H1 (cell line): ENCODE measurements around the gene PTPN1. TPM values are rescaled to one million over a fixed set of nuclear protein-coding genes. Genes with fewer than 3 reads are reported as not detected.

Source experiments
- CTCF ChIA-PET: fragments of 300-600 bp; sonication (Branson Sonifier 250); formaldehyde crosslinking; loops from one replicate; lab custom pipeline; 2021; ENCODE audit not compliant: partially characterized antibody; lab: Charles Lee
- POLR2A ChIA-PET: fragments of 300-600 bp; sonication (Branson Sonifier 250); formaldehyde crosslinking; loops from one replicate; lab custom pipeline; 2021; ENCODE audit warnings: inconsistent platforms; ENCODE audit not compliant: partially characterized antibody; lab: Charles Lee
- DNase-seq, 2 experiments: peaks; one replicate each; pipeline versions ENCODE4 v3.0.0 to v3.0.0-alpha.2; 2010 to 2022; ENCODE audit warnings: low spot score in 2 of 2, low read depth in 1 of 2, mixed read lengths in 1 of 2
- FAIRE-seq: peaks from 2 replicates; lab custom pipeline; 2011; peaks lifted over from hg19 to GRCh38; lab: Jason Lieb, UNC
- H2AFZ ChIP-seq: 2 replicates; pipeline ENCODE4 v1.8.1; 2012; ENCODE audit warnings: low read length, inconsistent platforms
- H2AK5ac ChIP-seq: 2 replicates; pipeline ENCODE4 v1.6.1; 2013; ENCODE audit warnings: low read depth, low read length
- H2BK120ac ChIP-seq: replicated peaks from 2 replicates; pipeline ENCODE3; 2013; ENCODE audit warnings: low read depth, low read length, inconsistent platforms
- H2BK12ac ChIP-seq: 2 replicates; pipeline ENCODE4 v1.6.1; 2013; ENCODE audit warnings: low read depth, low read length
- H2BK15ac ChIP-seq: 2 replicates; pipeline ENCODE4 v1.6.1; 2013; ENCODE audit warnings: low read length
- H2BK20ac ChIP-seq: 2 replicates; pipeline ENCODE4 v1.6.1; 2013; ENCODE audit warnings: low read length
- H2BK5ac ChIP-seq: 2 replicates; pipeline ENCODE4 v1.6.1; 2013; ENCODE audit warnings: low read depth, low read length
- H3K14ac ChIP-seq: 2 replicates; pipeline ENCODE4 v1.6.1; 2013; ENCODE audit warnings: inconsistent platforms; ENCODE audit not compliant: insufficient read length
- H3K18ac ChIP-seq: 2 replicates; pipeline ENCODE4 v1.6.1; 2013; ENCODE audit warnings: low read length; ENCODE audit errors: extremely low read depth
- H3K23ac ChIP-seq: 2 replicates; pipeline ENCODE4 v1.6.1; 2013; ENCODE audit warnings: inconsistent platforms; ENCODE audit not compliant: insufficient read length
- H3K23me2 ChIP-seq: 2 replicates; pipeline ENCODE4 v1.6.1; 2013; ENCODE audit warnings: low read depth, low read length
- H3K27ac ChIP-seq: 2 replicates; pipeline ENCODE4 v1.6.1; 2011; ENCODE audit warnings: low read depth, low read length, inconsistent platforms
- H3K27me3 ChIP-seq, 4 experiments: replicated peaks in 1 of 4; 1 replicate in 1 of 4; 2 replicates in 3 of 4; pipeline versions ENCODE4 v1.6.1 to v1.8.1; 2011 to 2013; ENCODE audit warnings: low read length in 3 of 4, mild to moderate bottlenecking in 3 of 4, inconsistent platforms in 2 of 4, mixed read lengths in 2 of 4, moderate library complexity in 1 of 4; ENCODE audit not compliant: control insufficient read depth in 3 of 4, insufficient read depth in 3 of 4; ENCODE audit errors: extremely low read depth in 1 of 4
- H3K36me3 ChIP-seq, 4 experiments: 2 replicates each; pipeline versions ENCODE4 v1.6.1 to v1.8.1; 2011 to 2013; ENCODE audit warnings: mild to moderate bottlenecking in 4 of 4, low read length in 3 of 4, moderate library complexity in 2 of 4, control low read depth in 1 of 4, inconsistent platforms in 1 of 4; ENCODE audit not compliant: insufficient read depth in 4 of 4, control insufficient read depth in 2 of 4
- H3K4ac ChIP-seq: replicated peaks from 2 replicates; pipeline ENCODE3; 2013; ENCODE audit warnings: low read length, low read depth, mixed read lengths, inconsistent platforms; ENCODE audit not compliant: insufficient read length
- H3K4me1 ChIP-seq, 4 experiments: replicated peaks in 1 of 4; 1 replicate in 1 of 4; 2 replicates in 3 of 4; pipeline versions ENCODE4 v1.6.1 to v1.8.1; 2011 to 2013; ENCODE audit warnings: low read length in 3 of 4, inconsistent platforms in 2 of 4, mixed read lengths in 1 of 4; ENCODE audit not compliant: insufficient read depth in 4 of 4, control insufficient read depth in 3 of 4
- H3K4me2 ChIP-seq, 2 experiments: 2 replicates each; pipeline versions ENCODE4 v1.6.1 to v1.8.1; 2011 to 2013; ENCODE audit warnings: low read depth in 2 of 2, low read length in 2 of 2, control low read depth in 1 of 2, inconsistent platforms in 1 of 2, mild to moderate bottlenecking in 1 of 2; ENCODE audit not compliant: insufficient read depth in 1 of 2
- H3K4me3 ChIP-seq, 4 experiments: fragments of 200-600, 300-600 bp in 1 of 4; sonication (generic), shearing (Covaris generic), sonication (Bioruptor Twin) in 1 of 4; 2 replicates each; pipeline versions ENCODE4 v1.5.1 to v1.8.1; 2011 to 2016; ENCODE audit warnings: low read length in 4 of 4, low read depth in 3 of 4, control low read depth in 2 of 4, inconsistent platforms in 2 of 4, mild to moderate bottlenecking in 2 of 4, mixed read lengths in 1 of 4, moderate library complexity in 1 of 4; ENCODE audit not compliant: insufficient read depth in 2 of 4; ENCODE audit errors: extremely low read depth in 1 of 4
- H3K56ac ChIP-seq: replicated peaks from 2 replicates; pipeline ENCODE3; 2013; ENCODE audit warnings: low read depth, mild to moderate bottlenecking, mixed read lengths, low read length, inconsistent platforms; ENCODE audit not compliant: insufficient read length
- H3K79me1 ChIP-seq: 2 replicates; pipeline ENCODE4 v1.6.1; 2013; ENCODE audit warnings: low read depth, low read length, control low read depth
- H3K79me2 ChIP-seq, 2 experiments: 2 replicates each; pipeline versions ENCODE4 v1.6.1 to v1.8.1; 2012 to 2013; ENCODE audit warnings: low read length in 2 of 2, mild to moderate bottlenecking in 2 of 2, inconsistent platforms in 1 of 2; ENCODE audit not compliant: insufficient read depth in 2 of 2, control insufficient read depth in 1 of 2
- H3K9ac ChIP-seq, 4 experiments: replicated peaks in 1 of 4; 1 replicate in 1 of 4; 2 replicates in 3 of 4; pipeline versions ENCODE4 v1.6.1 to v1.8.1; 2011 to 2013; ENCODE audit warnings: low read depth in 3 of 4, low read length in 3 of 4, control low read depth in 2 of 4, mild to moderate bottlenecking in 2 of 4, moderate library complexity in 2 of 4, inconsistent platforms in 1 of 4; ENCODE audit errors: extremely low read depth in 1 of 4
- H3K9me3 ChIP-seq, 2 experiments: 2 replicates each; pipeline versions ENCODE4 v1.6.1 to v1.8.1; 2012 to 2013; ENCODE audit warnings: mild to moderate bottlenecking in 2 of 2, moderate library complexity in 2 of 2, control low read depth in 1 of 2, inconsistent platforms in 1 of 2, low read depth in 1 of 2, low read length in 1 of 2, mixed read lengths in 1 of 2; ENCODE audit not compliant: insufficient read depth in 2 of 2
- H4K20me1 ChIP-seq, 2 experiments: replicated peaks in 1 of 2; 2 replicates each; pipeline versions ENCODE3 to v1.8.1; 2011 to 2013; ENCODE audit warnings: inconsistent platforms in 2 of 2, low read length in 2 of 2, mild to moderate bottlenecking in 1 of 2; ENCODE audit not compliant: insufficient read depth in 2 of 2, control insufficient read depth in 1 of 2
- H4K5ac ChIP-seq: 2 replicates; pipeline ENCODE4 v1.6.1; 2013; ENCODE audit warnings: low read length, low read depth, mixed read lengths, inconsistent platforms; ENCODE audit not compliant: insufficient read length
- H4K8ac ChIP-seq: 2 replicates; pipeline ENCODE4 v1.8.0; 2013; ENCODE audit warnings: mild to moderate bottlenecking, moderate library complexity, low read length, inconsistent platforms; ENCODE audit not compliant: insufficient read depth; ENCODE audit errors: extremely low read depth
- H4K91ac ChIP-seq: replicated peaks from 2 replicates; pipeline ENCODE3; 2013; ENCODE audit warnings: low read length, mixed read lengths, inconsistent platforms; ENCODE audit not compliant: insufficient read length
- BACH1 ChIP-seq: IDR thresholded peaks from 2 replicates; pipeline ENCODE4 v1.6.1; 2012; ENCODE audit warnings: low read length, improper control_type of control experiment
- CHD1 ChIP-seq: IDR thresholded peaks from 2 replicates; pipeline ENCODE4 v1.6.1; 2012; ENCODE audit warnings: low read depth, low read length, improper control_type of control experiment
- CREB1 ChIP-seq: IDR thresholded peaks from 2 replicates; pipeline ENCODE4 v1.6.1; 2012; ENCODE audit warnings: inconsistent platforms
- CTBP2 ChIP-seq: IDR thresholded peaks from 2 replicates; pipeline ENCODE4 v1.7.0; 2011; ENCODE audit warnings: borderline replicate concordance, mild to moderate bottlenecking, moderate library complexity, mixed read lengths, low read length; ENCODE audit not compliant: insufficient read depth, insufficient read length
- GABPA ChIP-seq: IDR thresholded peaks from 2 replicates; pipeline ENCODE4 v1.6.1; 2011; ENCODE audit warnings: mild to moderate bottlenecking, low read length, moderate library complexity, borderline replicate concordance; ENCODE audit not compliant: insufficient read depth
- HDAC6 ChIP-seq: IDR thresholded peaks from one replicate; pipeline ENCODE4 v1.7.1; 2012; ENCODE audit warnings: low read depth, mild to moderate bottlenecking, inconsistent platforms, low read length, moderate library complexity
- RBBP5 ChIP-seq: IDR thresholded peaks from 2 replicates; pipeline ENCODE4 v1.7.1; 2012; ENCODE audit warnings: low read depth, mild to moderate bottlenecking, inconsistent platforms, low read length, moderate library complexity, borderline replicate concordance
- TAF7 ChIP-seq: optimal IDR thresholded peaks from 2 replicates; pipeline ENCODE3; 2011; ENCODE audit warnings: low read depth, mild to moderate bottlenecking, inconsistent platforms, low read length, moderate library complexity, borderline replicate concordance
- WGBS, 2 experiments: shearing (Covaris generic) in 1 of 2; methylation state at CpG; one replicate each; pipeline versions ENCODE4 v1.1.6 to v1.1.7; 2013 to 2015; ENCODE audit warnings: low lambda C conversion rate in 2 of 2, mixed read lengths in 2 of 2, inconsistent platforms in 1 of 2, low coverage in 1 of 2, missing lambda C conversion rate in 1 of 2; ENCODE audit not compliant: insufficient replicate concordance in 2 of 2, insufficient coverage in 1 of 2, insufficient read length in 1 of 2; ENCODE audit errors: extremely low coverage in 1 of 2, missing lambda C conversion rate in 1 of 2; 5-methylcytosine and 5-hydroxymethylcytosine counted together
- polyA plus RNA-seq, 7 experiments: library from polyadenylated mRNA; depleted of rRNA in 3 of 7; stranded (reverse) in 5 of 7; unstranded in 2 of 7; fragments of >200 nt in 5 of 7; fragments of 200-250 nt in 2 of 7; gene quantifications; 1 replicate in 5 of 7; 2 replicates in 1 of 7; 4 replicates in 1 of 7; pipeline versions ENCODE4 v1.2.1 to v1.2.3, GENCODE V29; 2011 to 2013; ENCODE audit warnings: missing spikeins in 2 of 7, mixed read lengths in 2 of 7
- total RNA-seq: library from RNA; stranded (reverse); fragmentation: NEBNext Ultra II Directional; extraction: Animal tissue kit (Norgen Biotek cat#: 25700); gene quantifications from 2 replicates; pipeline ENCODE4 v1.2.1, GENCODE V29; 2021

The PTPN1 gene
- total and polyA plus RNA-seq, 2 of the 8 experiments (the other 6 are each of a cell fraction or from before 2014, with no cell fraction given): 18.6 to 32.1 TPM

DNA sequence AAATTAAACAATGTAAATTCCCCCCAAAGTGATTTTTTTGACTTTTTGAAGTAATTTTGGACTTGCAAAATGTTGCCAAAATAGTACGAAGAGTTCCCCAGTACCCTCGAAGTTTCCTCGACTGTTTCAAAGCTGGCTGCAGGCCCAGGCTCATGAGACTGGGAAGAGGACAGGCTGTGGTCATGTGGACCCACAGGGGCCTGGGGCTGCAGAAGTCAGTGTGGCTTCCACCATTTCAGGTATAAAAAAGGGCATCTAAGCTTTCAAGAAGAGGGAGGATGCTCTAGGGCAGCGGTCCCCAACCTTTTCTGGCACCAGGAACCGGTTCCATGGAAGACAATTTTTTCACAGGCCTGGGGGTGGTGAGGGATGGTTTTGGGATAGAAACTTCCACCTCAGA, 75.0 kb downstream of the PTPN1 start:
- H4K20me1 ChIP-seq: peaks cover 0 to 4% of the 10 kb centered on the region in 2 experiments
- no peak overlapping the region for H3K9ac ChIP-seq
- no peak overlapping the region for H2BK120ac ChIP-seq
- H3K9me3 ChIP-seq: no peaks in the 10 kb centered on the region
- H3K4me2 ChIP-seq: no peak overlapping the region
- no peak overlapping the region for H3K4ac ChIP-seq
- H2BK20ac ChIP-seq: no peak overlapping the region
- CTCF ChIA-PET: interaction anchor here (0.7 to 5.1 kb wide), 9 partner anchors 9 to 246 kb away, joined by 3 to 36 read pairs (median 8); no protein-coding TSS in a partner anchor
- H3K79me2 ChIP-seq: no peaks in the 10 kb centered on the region
- H3K18ac ChIP-seq: no peak overlapping the region
- H2BK15ac ChIP-seq: no peak overlapping the region
- H3K23me2 ChIP-seq: no peaks in the 10 kb centered on the region
- FAIRE-seq: no peak
- H4K8ac ChIP-seq: no peak overlapping the region; the same call in 1 of the 2 replicates
- H3K4me3 ChIP-seq: no peak overlapping the region
- no peak overlapping the region for H4K5ac ChIP-seq
- H3K4me1 ChIP-seq: no peaks in the 10 kb centered on the region
- no peak overlapping the region for H3K14ac ChIP-seq
- H3K27me3 ChIP-seq: no peaks in the 10 kb centered on the region
- H3K23ac ChIP-seq: no peak overlapping the region
- POLR2A ChIA-PET: no interaction called here
- no peak overlapping the region for H2AK5ac ChIP-seq
- H2AFZ ChIP-seq: no peak overlapping the region
- no peak overlapping the region for H4K91ac ChIP-seq
- H3K27ac ChIP-seq: no peak overlapping the region
- TF ChIP-seq RBBP5: no peak
- no peak for TF ChIP-seq CREB1
- no peak for TF ChIP-seq CHD1
- no peak for TF ChIP-seq CTBP2
- no peak for TF ChIP-seq GABPA
- no peak for TF ChIP-seq BACH1
- no peak for TF ChIP-seq TAF7
- TF ChIP-seq HDAC6: no peak
- TF ChIP-seq, all 59 proteins: peak for 0
- no peak overlapping the region for H2BK12ac ChIP-seq
- no peak overlapping the region for H3K56ac ChIP-seq
- H3K79me1 ChIP-seq: no peaks in the 10 kb centered on the region
- H2BK5ac ChIP-seq: no peak overlapping the region
- H3K36me3 ChIP-seq: peaks cover 2 to 19% (median 12%) of the 10 kb centered on the region in 4 experiments; a peak in 6 of 8 replicates
- DNase-seq: no peak
- 84% methylated on average over 4 of the region's 5 CpGs; no CpG with 5 or more reads in 1 of the 2 experiments for WGBS, 2 experiments
